Endodermal cell (in vitro differentiated cells): ENCODE measurements around the gene PHC1. TPM values are rescaled to one million over a fixed set of nuclear protein-coding genes. Genes with fewer than 3 reads are reported as not detected.

ENCODE experiments used
- DNase-seq: peaks from one replicate; pipeline ENCODE4 v3.0.0-alpha.2; 2017
- H3K27ac ChIP-seq: 2 replicates; pipeline ENCODE4 v1.5.1; 2013; ENCODE audit warnings: mild to moderate bottlenecking, low read depth, low read length, moderate library complexity
- H3K27me3 ChIP-seq: 2 replicates; pipeline ENCODE4 v1.6.1; 2013; ENCODE audit warnings: mild to moderate bottlenecking, low read length, moderate library complexity; ENCODE audit not compliant: insufficient read depth, control insufficient read depth, poor library complexity, severe bottlenecking
- H3K36me3 ChIP-seq: 2 replicates; pipeline ENCODE4 v1.7.0; 2013; ENCODE audit warnings: mild to moderate bottlenecking, low read length, moderate library complexity; ENCODE audit not compliant: control insufficient read depth, insufficient read depth
- H3K4me1 ChIP-seq: one replicate; pipeline ENCODE4 v1.7.0; 2013; ENCODE audit warnings: low read length; ENCODE audit not compliant: control insufficient read depth, insufficient read depth
- H3K4me3 ChIP-seq: 2 replicates; pipeline ENCODE4 v1.5.1; 2013; ENCODE audit warnings: mild to moderate bottlenecking, low read length, moderate library complexity
- H3K9ac ChIP-seq: 2 replicates; pipeline ENCODE4 v1.6.1; 2013; ENCODE audit warnings: mild to moderate bottlenecking, low read length, moderate library complexity; ENCODE audit not compliant: poor library complexity, severe bottlenecking; ENCODE audit errors: extremely low read depth
- H3K9me3 ChIP-seq: 2 replicates; pipeline ENCODE4 v1.6.1; 2013; ENCODE audit warnings: mild to moderate bottlenecking, low read length, moderate library complexity; ENCODE audit not compliant: control insufficient read depth
- H3K27ac Mint-ChIP-seq: 2 replicates; pipeline ENCODE4 v1.8.0; 2020; ENCODE audit warnings: mixed read lengths
- H3K27me3 Mint-ChIP-seq: 2 replicates; pipeline ENCODE4 v1.8.0; 2021; ENCODE audit warnings: mild to moderate bottlenecking, mixed read lengths; ENCODE audit not compliant: insufficient read depth
- H3K36me3 Mint-ChIP-seq: 2 replicates; pipeline ENCODE4 v1.8.0; 2020; ENCODE audit warnings: low read depth, mixed read lengths
- H3K4me1 Mint-ChIP-seq: 2 replicates; pipeline ENCODE4 v1.8.0; 2020; ENCODE audit warnings: mixed read lengths
- H3K4me3 Mint-ChIP-seq: 2 replicates; pipeline ENCODE4 v1.8.0; 2020; ENCODE audit warnings: mild to moderate bottlenecking, moderate library complexity, mixed read lengths
- H3K9me3 Mint-ChIP-seq: 2 replicates; pipeline ENCODE4 v1.8.0; 2020; ENCODE audit warnings: mild to moderate bottlenecking, mixed read lengths
- CTCF ChIP-seq: fragments of 200-600 bp; sonication (generic); conservative IDR thresholded peaks from 2 replicates; pipeline ENCODE4 v1.5.0; 2021; ENCODE audit warnings: antibody characterized with exemption, mild to moderate bottlenecking
- WGBS, 2 experiments: methylation state at CpG; one replicate each; pipeline versions ENCODE4 v1.1.5 to v1.1.7; 2013; ENCODE audit warnings: missing lambda C conversion rate in 2 of 2, mixed read lengths in 1 of 2; ENCODE audit not compliant: insufficient coverage in 1 of 2, insufficient read length in 1 of 2; 5-methylcytosine and 5-hydroxymethylcytosine counted together
- total RNA-seq, 2 donors: library from RNA; stranded (reverse); fragmentation: NEBNext Ultra II Directional in 1 of 2; extraction: Animal tissue kit (Norgen Biotek cat#: 25700) in 1 of 2; gene quantifications; 2 replicates in 1 of 2; 3 replicates in 1 of 2; pipeline ENCODE4 v1.2.1, GENCODE V29; 2021

The PHC1 gene
- total RNA-seq, 2 donors from 2014 or later: 100 to 538 TPM

- TF ChIP-seq CTCF: no peak
- H3K36me3 Mint-ChIP-seq: no peaks in the 10 kb centered on the region
Observed at GRCh38 chr12:8989413-8989812, 75.1 kb downstream of the PHC1 start, which contains the start of gene KLRG1. Gene KLRG1 (plus strand): TSS chr12:8989546. CDS start chr12:8989636, 90 bp downstream.

More at GRCh38 chr12:8989413-8989812, 75.1 kb downstream of the PHC1 start, which contains the start of gene KLRG1:
- DNase-seq: no peak
- no peak within 1 kb of the TSS for H3K27ac ChIP-seq
- Mint-ChIP-seq H3K27ac (no peak within 1 kb of the TSS), H3K4me1 (no peaks in the 10 kb centered on the region), H3K4me3 (no peak within 1 kb of the TSS), H3K9me3 (no peaks in the 10 kb centered on the region), H3K27me3 (no peaks in the 10 kb centered on the region)
- no peaks in the 10 kb centered on the region for H3K4me1 ChIP-seq
- no peak within 1 kb of the TSS for H3K9ac ChIP-seq
- H3K9me3 ChIP-seq: no peaks in the 10 kb centered on the region
- no peaks in the 10 kb centered on the region for H3K27me3 ChIP-seq
- no peaks in the 10 kb centered on the region for H3K36me3 ChIP-seq
- 92 to 100% methylated on average over 2 of the region's 2 CpGs for WGBS, 2 experiments
- no peak within 1 kb of the TSS for H3K4me3 ChIP-seq

Other genes starting within 250 kb of the PHC1 start
- gene RIMKLB, start 216.5 kb upstream of the PHC1 start, total RNA-seq: 100 to 1,000 TPM in 1 of 2 donors, 10 to 100 TPM in 1; 85.3 to 180 TPM
- 10 to 100 TPM in 1 of 2 donors, 1 to 10 TPM in 1; 7.1 to 11.6 TPM for gene A2ML1, start 91.9 kb upstream of the PHC1 start, total RNA-seq
- 100 to 1,000 TPM; 116 to 255 TPM for gene M6PR, start 35.1 kb downstream of the PHC1 start, total RNA-seq
- gene KLRG1, start 75.0 kb downstream of the PHC1 start, total RNA-seq: 1 to 10 TPM; 3.1 TPM
- gene A2M, start 201.4 kb downstream of the PHC1 start, total RNA-seq: under 1 TPM in 1 of 2 donors, not detected in 1; 0.66 TPM